ENCODE measurements around the gene EDARADD. TPM values are rescaled to one million over a fixed set of nuclear protein-coding genes. Genes with fewer than 3 reads are reported as not detected.
A peak's percentile ranks its signal among the peaks of the same experiment; 100 is the strongest.

The EDARADD gene
- total RNA-seq, 1 experiment from 2014 or later, result 1.2 TPM

- DNase-seq (ENCODE audit: low read depth), result peak; percentile 37
These were observed 768 bp downstream of the EDARADD start for GRCh38 chr1:236394879-236395229.

GRCh38 chr1:236395230-236395946, 1.3 kb downstream of the EDARADD start:
- peak; percentile 25 for DNase-seq (ENCODE audit: low read depth)

GRCh38 chr1:236395947-236396664, 2.0 kb downstream of the EDARADD start:
- no peak for DNase-seq (ENCODE audit: low read depth)

- no peak for DNase-seq (ENCODE audit: low read depth)
These were observed 2.6 kb downstream of the EDARADD start for GRCh38 chr1:236396665-236397043.

- no peak for DNase-seq (ENCODE audit: low read depth)
These were observed 3.2 kb downstream of the EDARADD start for GRCh38 chr1:236397173-236397759.

GRCh38 chr1:236398538-236398937, 4.5 kb downstream of the EDARADD start:
- no peak for DNase-seq (ENCODE audit: low read depth)

- no peak for DNase-seq (ENCODE audit: low read depth)
These were observed 6.0 kb downstream of the EDARADD start for GRCh38 chr1:236400061-236400603.

GRCh38 chr1:236401698-236402097, 7.6 kb downstream of the EDARADD start:
- no peak for DNase-seq (ENCODE audit: low read depth)

- no peak for DNase-seq (ENCODE audit: low read depth)
These were observed 10.0 kb downstream of the EDARADD start for GRCh38 chr1:236403905-236404696.

- no peak for DNase-seq (ENCODE audit: low read depth)
These were observed 13.0 kb downstream of the EDARADD start for GRCh38 chr1:236407059-236407458.

- DNase-seq (ENCODE audit: low read depth), result no peak
These were observed 19.6 kb downstream of the EDARADD start for GRCh38 chr1:236413688-236414087.

GRCh38 chr1:236416165-236416564, 22.1 kb downstream of the EDARADD start:
- DNase-seq (ENCODE audit: low read depth), result no peak

GRCh38 chr1:236417336-236417735, 23.2 kb downstream of the EDARADD start:
- DNase-seq (ENCODE audit: low read depth), result no peak

GRCh38 chr1:236419502-236419901, 25.4 kb downstream of the EDARADD start:
- no peak for DNase-seq (ENCODE audit: low read depth)

- peak; percentile 47 for DNase-seq (ENCODE audit: low read depth)
These were observed 26.9 kb downstream of the EDARADD start for GRCh38 chr1:236421022-236421421.

- DNase-seq (ENCODE audit: low read depth), result no peak
These were observed 27.9 kb downstream of the EDARADD start for GRCh38 chr1:236421850-236422516.

GRCh38 chr1:236422517-236422876, 28.4 kb downstream of the EDARADD start:
- DNase-seq (ENCODE audit: low read depth), result no peak

- DNase-seq (ENCODE audit: low read depth), result no peak
These were observed 31.1 kb downstream of the EDARADD start for GRCh38 chr1:236425031-236425663.

GRCh38 chr1:236426215-236426614, 32.1 kb downstream of the EDARADD start:
- no peak for DNase-seq (ENCODE audit: low read depth)

- DNase-seq (ENCODE audit: low read depth), result no peak
These were observed 35.7 kb downstream of the EDARADD start for GRCh38 chr1:236429715-236430274.
